SK-N-SH treated with all-trans-retinoic acid at 6 μM for 48 hours (cell line): ENCODE data around the gene TMEM150B.

ENCODE experiments used
- ATAC-seq: fragments of 200-7000 bp; cut with Tn5 transposase; 3 replicates; pipeline ENCODE4 v1.9.1; 2020; ENCODE audit warnings: mild to moderate bottlenecking, moderate library complexity
- ARNTL ChIP-seq: fragments of 450-650 bp; formaldehyde crosslinking; IDR thresholded peaks from 2 replicates; pipeline ENCODE4 v1.5.0; 2020; ENCODE audit warnings: low read depth, mild to moderate bottlenecking, moderate library complexity, borderline replicate concordance
- BACH2 ChIP-seq: fragments of 250-450 bp; sonication (Bioruptor Pico); IDR thresholded peaks from 2 replicates; pipeline ENCODE4 v1.9.0; 2021; ENCODE audit warnings: mild to moderate bottlenecking, borderline replicate concordance
- CSDC2 ChIP-seq: fragments of 250-450 bp; sonication (Bioruptor Pico); IDR thresholded peaks from 2 replicates; pipeline ENCODE4 v1.5.0; 2020; ENCODE audit warnings: mild to moderate bottlenecking, moderate library complexity
- ESRRG ChIP-seq: fragments of 250-450 bp; sonication (Bioruptor Pico); IDR thresholded peaks from 2 replicates; pipeline ENCODE4 v1.6.1; 2021; ENCODE audit warnings: mild to moderate bottlenecking
- GLIS3 ChIP-seq: fragments of 250-450 bp; sonication (Bioruptor Pico); IDR thresholded peaks from 2 replicates; pipeline ENCODE4 v1.5.0; 2020; ENCODE audit warnings: mild to moderate bottlenecking, moderate library complexity
- ISL1 ChIP-seq: fragments of 250-450 bp; sonication (Bioruptor Pico); IDR thresholded peaks from 2 replicates; pipeline ENCODE4 v2.1.2; 2022; ENCODE audit warnings: mild to moderate bottlenecking, moderate library complexity
- OSR1 ChIP-seq: fragments of 250-450 bp; sonication (Bioruptor Pico); IDR thresholded peaks from 2 replicates; pipeline ENCODE4 v1.8.0; 2022; ENCODE audit warnings: moderate library complexity, mild to moderate bottlenecking, inconsistent platforms
- PATZ1 ChIP-seq: fragments of 250-450 bp; sonication (Bioruptor Pico); IDR thresholded peaks from 2 replicates; pipeline ENCODE4 v1.8.0; 2020; ENCODE audit warnings: mild to moderate bottlenecking, moderate library complexity, borderline replicate concordance
- PPARA ChIP-seq: fragments of 250-450 bp; sonication (Bioruptor Pico); IDR thresholded peaks from 2 replicates; pipeline ENCODE4 v1.5.0; 2020; ENCODE audit warnings: mild to moderate bottlenecking, borderline replicate concordance
- RARB ChIP-seq: fragments of 250-450 bp; sonication (Bioruptor Pico); IDR thresholded peaks from 2 replicates; pipeline ENCODE4 v1.8.0; 2021; ENCODE audit warnings: mild to moderate bottlenecking, moderate library complexity
- SNAI2 ChIP-seq: fragments of 250-450 bp; sonication (Bioruptor Pico); IDR thresholded peaks from 2 replicates; pipeline ENCODE4 v1.5.0; 2020; ENCODE audit warnings: mild to moderate bottlenecking, moderate library complexity
- TOX ChIP-seq: fragments of 250-450 bp; sonication (Bioruptor Pico); IDR thresholded peaks from 2 replicates; pipeline ENCODE4 v1.8.0; 2021; ENCODE audit warnings: mild to moderate bottlenecking, moderate library complexity, borderline replicate concordance
- ZFP3 ChIP-seq: fragments of 250-450 bp; sonication (Bioruptor Pico); IDR thresholded peaks from 2 replicates; pipeline ENCODE4 v1.5.0; 2020; ENCODE audit warnings: mild to moderate bottlenecking, moderate library complexity
- ZFP30 ChIP-seq: fragments of 450-650 bp; formaldehyde crosslinking; IDR thresholded peaks from 2 replicates; pipeline ENCODE4 v1.5.0; 2022; ENCODE audit warnings: mild to moderate bottlenecking, moderate library complexity
- ZNF565 ChIP-seq: fragments of 450-650 bp; formaldehyde crosslinking; conservative IDR thresholded peaks from 2 replicates; pipeline ENCODE4 v1.5.0; 2020; ENCODE audit warnings: low read depth, mild to moderate bottlenecking, moderate library complexity
- ZNF70 ChIP-seq: fragments of 450-650 bp; formaldehyde crosslinking; IDR thresholded peaks from 2 replicates; pipeline ENCODE4 v1.5.0; 2020; ENCODE audit warnings: mild to moderate bottlenecking, moderate library complexity
- ZNF8 ChIP-seq: fragments of 450-650 bp; formaldehyde crosslinking; IDR thresholded peaks from 2 replicates; pipeline ENCODE4 v1.5.0; 2020; ENCODE audit warnings: mild to moderate bottlenecking, moderate library complexity
- TF ChIP-seq, protein P1 (sequence below): fragments of 250-450 bp; sonication (Bioruptor Pico); IDR thresholded peaks from 2 replicates; pipeline ENCODE4 v1.5.1; 2021; ENCODE audit warnings: mild to moderate bottlenecking, moderate library complexity
- TF ChIP-seq, protein P2 (sequence below): fragments of 250-450 bp; sonication (Bioruptor Pico); IDR thresholded peaks from 2 replicates; pipeline ENCODE4 v1.5.1; 2020; ENCODE audit warnings: low read depth, mild to moderate bottlenecking, moderate library complexity
- TF ChIP-seq, protein P3 (sequence below): fragments of 250-450 bp; sonication (Bioruptor Pico); IDR thresholded peaks from 2 replicates; pipeline ENCODE4 v1.5.0; 2020; ENCODE audit warnings: mild to moderate bottlenecking, moderate library complexity

Gene TMEM150B

GRCh38 chr19:55348317-55349034, 23.3 kb upstream of the TMEM150B start:
- TF ChIP-seq ZFP30 (CRISPR knock-in tag) (no peak), TOX (no peak)
- no peak for ATAC-seq

DNA sequence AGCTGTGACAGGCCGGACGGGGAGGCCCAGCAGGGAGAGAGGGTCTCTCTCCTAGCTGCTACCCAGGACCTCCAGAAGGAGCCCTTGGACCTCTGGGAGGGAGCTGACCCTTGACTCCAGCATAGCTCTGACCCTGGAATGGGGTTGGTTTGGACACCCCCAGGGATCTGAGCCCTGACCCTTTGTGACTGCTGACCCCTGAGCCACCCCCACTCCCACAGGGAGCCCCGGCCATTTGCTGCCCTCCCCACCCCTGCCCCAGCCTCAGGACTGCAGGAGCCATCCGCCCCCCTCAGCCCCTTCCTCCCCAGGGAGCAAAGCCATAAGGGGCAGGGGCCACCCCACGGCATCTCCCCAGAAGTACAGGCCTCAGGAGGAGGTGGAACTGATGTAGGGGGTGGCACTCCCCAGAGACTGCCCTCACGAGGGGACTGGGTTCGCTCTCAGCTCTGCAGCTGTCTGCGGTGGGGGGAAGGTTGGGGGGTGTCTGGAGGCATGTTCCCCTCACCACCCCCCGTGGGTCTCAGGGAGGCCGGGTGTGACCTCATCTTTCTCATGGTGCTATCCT, 22.4 kb upstream of the TMEM150B start:
- ATAC-seq = no peak
- no peak for TF ChIP-seq TOX
- TF ChIP-seq, protein P1, sequence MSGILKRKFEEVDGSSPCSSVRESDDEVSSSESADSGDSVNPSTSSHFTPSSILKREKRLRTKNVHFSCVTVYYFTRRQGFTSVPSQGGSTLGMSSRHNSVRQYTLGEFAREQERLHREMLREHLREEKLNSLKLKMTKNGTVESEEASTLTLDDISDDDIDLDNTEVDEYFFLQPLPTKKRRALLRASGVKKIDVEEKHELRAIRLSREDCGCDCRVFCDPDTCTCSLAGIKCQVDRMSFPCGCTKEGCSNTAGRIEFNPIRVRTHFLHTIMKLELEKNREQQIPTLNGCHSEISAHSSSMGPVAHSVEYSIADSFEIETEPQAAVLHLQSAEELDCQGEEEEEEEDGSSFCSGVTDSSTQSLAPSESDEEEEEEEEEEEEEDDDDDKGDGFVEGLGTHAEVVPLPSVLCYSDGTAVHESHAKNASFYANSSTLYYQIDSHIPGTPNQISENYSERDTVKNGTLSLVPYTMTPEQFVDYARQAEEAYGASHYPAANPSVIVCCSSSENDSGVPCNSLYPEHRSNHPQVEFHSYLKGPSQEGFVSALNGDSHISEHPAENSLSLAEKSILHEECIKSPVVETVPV (CRISPR knock-in tag) = no peak
- TF ChIP-seq GLIS3 = no peak
- TF ChIP-seq ESRRG (CRISPR knock-in tag) = no peak
- TF ChIP-seq, protein P2, sequence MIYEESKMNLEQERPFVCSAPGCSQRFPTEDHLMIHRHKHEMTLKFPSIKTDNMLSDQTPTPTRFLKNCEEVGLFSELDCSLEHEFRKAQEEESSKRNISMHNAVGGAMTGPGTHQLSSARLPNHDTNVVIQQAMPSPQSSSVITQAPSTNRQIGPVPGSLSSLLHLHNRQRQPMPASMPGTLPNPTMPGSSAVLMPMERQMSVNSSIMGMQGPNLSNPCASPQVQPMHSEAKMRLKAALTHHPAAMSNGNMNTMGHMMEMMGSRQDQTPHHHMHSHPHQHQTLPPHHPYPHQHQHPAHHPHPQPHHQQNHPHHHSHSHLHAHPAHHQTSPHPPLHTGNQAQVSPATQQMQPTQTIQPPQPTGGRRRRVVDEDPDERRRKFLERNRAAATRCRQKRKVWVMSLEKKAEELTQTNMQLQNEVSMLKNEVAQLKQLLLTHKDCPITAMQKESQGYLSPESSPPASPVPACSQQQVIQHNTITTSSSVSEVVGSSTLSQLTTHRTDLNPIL (CRISPR knock-in tag) = no peak
- TF ChIP-seq ZNF70 (CRISPR knock-in tag) = no peak
- TF ChIP-seq BACH2 (CRISPR knock-in tag) = no peak
- no peak for TF ChIP-seq SNAI2 (CRISPR knock-in tag)
- no peak for TF ChIP-seq ZNF565 (CRISPR knock-in tag)
- TF ChIP-seq PPARA (CRISPR knock-in tag) = no peak
- no peak for TF ChIP-seq ISL1 (CRISPR knock-in tag)
- TF ChIP-seq PATZ1 (CRISPR knock-in tag) = no peak
- TF ChIP-seq RARB (CRISPR knock-in tag) = no peak
- TF ChIP-seq, protein P3, sequence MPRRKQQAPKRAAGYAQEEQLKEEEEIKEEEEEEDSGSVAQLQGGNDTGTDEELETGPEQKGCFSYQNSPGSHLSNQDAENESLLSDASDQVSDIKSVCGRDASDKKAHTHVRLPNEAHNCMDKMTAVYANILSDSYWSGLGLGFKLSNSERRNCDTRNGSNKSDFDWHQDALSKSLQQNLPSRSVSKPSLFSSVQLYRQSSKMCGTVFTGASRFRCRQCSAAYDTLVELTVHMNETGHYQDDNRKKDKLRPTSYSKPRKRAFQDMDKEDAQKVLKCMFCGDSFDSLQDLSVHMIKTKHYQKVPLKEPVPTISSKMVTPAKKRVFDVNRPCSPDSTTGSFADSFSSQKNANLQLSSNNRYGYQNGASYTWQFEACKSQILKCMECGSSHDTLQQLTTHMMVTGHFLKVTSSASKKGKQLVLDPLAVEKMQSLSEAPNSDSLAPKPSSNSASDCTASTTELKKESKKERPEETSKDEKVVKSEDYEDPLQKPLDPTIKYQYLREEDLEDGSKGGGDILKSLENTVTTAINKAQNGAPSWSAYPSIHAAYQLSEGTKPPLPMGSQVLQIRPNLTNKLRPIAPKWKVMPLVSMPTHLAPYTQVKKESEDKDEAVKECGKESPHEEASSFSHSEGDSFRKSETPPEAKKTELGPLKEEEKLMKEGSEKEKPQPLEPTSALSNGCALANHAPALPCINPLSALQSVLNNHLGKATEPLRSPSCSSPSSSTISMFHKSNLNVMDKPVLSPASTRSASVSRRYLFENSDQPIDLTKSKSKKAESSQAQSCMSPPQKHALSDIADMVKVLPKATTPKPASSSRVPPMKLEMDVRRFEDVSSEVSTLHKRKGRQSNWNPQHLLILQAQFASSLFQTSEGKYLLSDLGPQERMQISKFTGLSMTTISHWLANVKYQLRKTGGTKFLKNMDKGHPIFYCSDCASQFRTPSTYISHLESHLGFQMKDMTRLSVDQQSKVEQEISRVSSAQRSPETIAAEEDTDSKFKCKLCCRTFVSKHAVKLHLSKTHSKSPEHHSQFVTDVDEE (CRISPR knock-in tag) = no peak
- no peak for TF ChIP-seq ARNTL
- TF ChIP-seq ZFP30 (CRISPR knock-in tag) = no peak
- no peak for TF ChIP-seq CSDC2 (CRISPR knock-in tag)
- TF ChIP-seq ZNF8 (CRISPR knock-in tag) = no peak
- no peak for TF ChIP-seq OSR1 (CRISPR knock-in tag)

DNA sequence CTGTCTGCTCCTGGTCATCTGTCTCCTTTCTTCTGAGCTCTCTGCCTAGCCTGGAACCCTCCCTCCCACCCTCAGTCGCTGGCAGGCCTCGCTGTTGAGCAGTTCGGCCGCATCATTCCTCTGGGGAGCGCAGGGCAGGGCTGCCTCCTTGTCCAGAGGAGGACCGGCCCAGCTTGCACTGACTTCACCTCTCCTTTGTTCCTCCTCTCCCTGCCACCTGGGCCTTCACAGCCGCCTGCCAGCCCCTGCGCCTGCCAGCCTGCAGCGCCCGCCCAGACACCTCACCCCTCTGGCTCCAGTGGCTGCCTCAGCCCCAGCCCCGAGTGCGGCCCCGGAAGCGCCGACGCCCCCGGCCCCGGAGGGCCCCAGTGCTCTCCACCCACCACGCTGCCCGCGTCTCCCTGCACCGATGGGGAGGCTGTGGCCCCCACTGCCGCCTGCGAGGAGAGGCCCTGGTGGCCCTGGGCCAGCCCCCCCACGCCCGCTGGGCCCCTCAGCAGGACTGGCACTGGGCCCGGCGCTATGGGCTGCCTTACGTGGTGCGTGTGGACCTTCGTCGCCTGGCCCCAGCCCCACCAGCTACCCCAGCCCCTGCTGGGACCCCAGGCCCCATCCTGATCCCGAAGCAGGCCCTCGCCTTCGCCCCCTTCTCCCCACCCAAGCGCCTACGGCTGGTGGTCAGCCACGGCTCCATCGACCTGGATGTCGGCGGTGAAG, 21.7 kb upstream of the TMEM150B start:
- ATAC-seq = no peak
- TF ChIP-seq, protein P1 (CRISPR knock-in tag) = no peak
- TF ChIP-seq ARNTL (no peak), ZFP30 (CRISPR knock-in tag) (no peak), ZNF8 (CRISPR knock-in tag) (no peak), PATZ1 (CRISPR knock-in tag) (no peak), ZNF565 (CRISPR knock-in tag) (no peak), ZFP3 (CRISPR knock-in tag) (no peak)
- TF ChIP-seq, protein P2 (CRISPR knock-in tag) = no peak
- TF ChIP-seq, protein P3 (CRISPR knock-in tag) = no peak
